GOT3 (cell line): ENCODE results near the gene MMAB.

ENCODE experiments used
- DNase-seq: peaks from one replicate; lab custom pipeline; 2025; ENCODE audit warnings: mixed read lengths; lab: John Stamatoyannopoulos, UW

Gene MMAB

GRCh38 chr12:109538191-109538863, 35.0 kb downstream of the MMAB start:
- DNase-seq, result no peak

GRCh38 chr12:109537136-109537535, 36.2 kb downstream of the MMAB start:
- DNase-seq, result no peak

- DNase-seq, result no peak
Measured at GRCh38 chr12:109535863-109536250, 37.4 kb downstream of the MMAB start.

- DNase-seq, result no peak
Measured at GRCh38 chr12:109535231-109535862, 38.0 kb downstream of the MMAB start.

- no peak for DNase-seq
Measured at GRCh38 chr12:109534456-109534855, 38.8 kb downstream of the MMAB start.

- DNase-seq, result no peak
Measured at GRCh38 chr12:109533487-109533740, 39.9 kb downstream of the MMAB start.

GRCh38 chr12:109532721-109533486, 40.4 kb downstream of the MMAB start:
- DNase-seq, result no peak

- no peak for DNase-seq
Measured at GRCh38 chr12:109531411-109531810, 41.9 kb downstream of the MMAB start.

- no peak for DNase-seq
Measured at GRCh38 chr12:109529691-109530640, 43.3 kb downstream of the MMAB start.

- no peak for DNase-seq
Measured at GRCh38 chr12:109527489-109528123, 45.7 kb downstream of the MMAB start.

- DNase-seq, result no peak
Measured at GRCh38 chr12:109525279-109525585, 48.1 kb downstream of the MMAB start.

GRCh38 chr12:109524466-109525278, 48.6 kb downstream of the MMAB start:
- no peak for DNase-seq

GRCh38 chr12:109523504-109523903, 49.8 kb downstream of the MMAB start:
- no peak for DNase-seq

GRCh38 chr12:109523071-109523470, 50.2 kb downstream of the MMAB start:
- no peak for DNase-seq

GRCh38 chr12:109521831-109522230, 51.5 kb downstream of the MMAB start:
- no peak for DNase-seq

- no peak for DNase-seq
Measured at GRCh38 chr12:109519787-109520186, 53.5 kb downstream of the MMAB start.

GRCh38 chr12:109518820-109519665, 54.3 kb downstream of the MMAB start:
- no peak for DNase-seq

GRCh38 chr12:109517619-109518018, 55.7 kb downstream of the MMAB start:
- no peak for DNase-seq

- DNase-seq, result no peak
Measured at GRCh38 chr12:109513977-109514376, 59.3 kb downstream of the MMAB start.

GRCh38 chr12:109513051-109513450, 60.3 kb downstream of the MMAB start:
- no peak for DNase-seq
